Measurements from ENCODE around the gene SUMF1. TPM values are rescaled to one million over a fixed set of nuclear protein-coding genes. Genes with fewer than 3 reads are reported as not detected.
"Not testable (repeated sequence)": the region's sequence is repeated elsewhere in the genome, so short reads cannot be mapped to it uniquely, and the experiment has no call there.

SUMF1 gene
- total and polyA plus RNA-seq, 2 of the 13 experiments (the other 11 are each of a cell fraction or from before 2014, with no cell fraction given), result 18.5 to 28.9 TPM

GRCh38 chr3:4458961-4459360, 8.1 kb downstream of the SUMF1 start:
- Histone ChIP-seq H3K4me3 (replicated peaks in 1 of 3; ENCODE audit: insufficient read depth in 1 of 3, low read depth in 2 of 3, low read length in 3 of 3) (no peak overlapping the region), H3K4me2 (ENCODE audit: low read depth, low read length) (no peak overlapping the region), H4K20me1 (ENCODE audit: insufficient read depth, low read length) (no peaks in the 10 kb centered on the region), H3K36me3 (replicated peaks in 1 of 2; ENCODE audit: control insufficient read depth in 1 of 2, insufficient read depth in 2 of 2, low read length in 2 of 2) (no peaks in the 10 kb centered on the region), H3K79me2 (ENCODE audit: insufficient read depth, low read length) (no peaks in the 10 kb centered on the region), H3K27me3 (ENCODE audit: control insufficient read depth in 1 of 2, insufficient read depth in 2 of 2, low read length in 2 of 2) (no peaks in the 10 kb centered on the region), H3K4me1 (ENCODE audit: insufficient read depth, low read length) (peaks cover 30% of the 10 kb centered on the region), H2AFZ (ENCODE audit: low read length) (no peak overlapping the region), H3K9me3 (ENCODE audit: low read length) (no peaks in the 10 kb centered on the region), H3K27ac (ENCODE audit: extremely low read length, insufficient read depth, low read length) (no peak overlapping the region), H3K9ac (ENCODE audit: insufficient read depth, low read depth, low read length) (no peak overlapping the region)
- in situ Hi-C loops (cut with HindIII; ENCODE audit: extremely low pct_ligation_motif_present, low pct_unique_long_range_greater_than_20kb), result no loop called here
- ATAC-seq, result no peak
- WGBS (ENCODE audit: low lambda C conversion rate), result 88% methylated on average over 3 of the region's 3 CpGs
- no peak for DNase-seq (ENCODE audit: low spot score)
- BruUV-seq (replicated peaks), result no TSS peak
- CTCF ChIA-PET (ENCODE audit: low intra/inter-chr PET ratio, low total read pairs), result no interaction called here
- FAIRE-seq, result no peak
- TF ChIP-seq CEBPB (IDR thresholded peaks at IDR 0.05; ENCODE audit: borderline replicate concordance, low read depth, low read length), result peak; percentile 34; the same call in 1 of the 2 replicates
- no peak for TF ChIP-seq ZNF441 (CRISPR knock-in tag; IDR thresholded peaks at IDR 0.05; ENCODE audit: borderline replicate concordance)
- TF ChIP-seq MYNN (CRISPR knock-in tag; IDR thresholded peaks at IDR 0.05; ENCODE audit: low read depth), result no peak
- TF ChIP-seq CHD4 (IDR thresholded peaks at IDR 0.05; ENCODE audit: borderline replicate concordance, low read length), result no peak
- TF ChIP-seq ZNF740 (CRISPR knock-in tag; IDR thresholded peaks at IDR 0.05), result no peak
- POLR2A ChIA-PET, result no interaction called here
- intact Hi-C loops (cut with micrococcal nuclease; ENCODE audit: unreplicated experiment), result no loop called here

- WGBS (ENCODE audit: low lambda C conversion rate), result 96% methylated on average over 14 of the region's 14 CpGs
- H4K20me1 ChIP-seq (ENCODE audit: insufficient read depth, low read length); BruUV-seq (replicated peaks); H3K4me2 ChIP-seq (ENCODE audit: low read depth, low read length); FAIRE-seq; DNase-seq (ENCODE audit: low spot score); H3K4me3 ChIP-seq (replicated peaks in 1 of 3; ENCODE audit: insufficient read depth in 1 of 3, low read depth in 2 of 3, low read length in 3 of 3); intact Hi-C loops (cut with micrococcal nuclease; ENCODE audit: unreplicated experiment); in situ Hi-C loops (cut with HindIII; ENCODE audit: extremely low pct_ligation_motif_present, low pct_unique_long_range_greater_than_20kb); H3K27me3 ChIP-seq (ENCODE audit: control insufficient read depth in 1 of 2, insufficient read depth in 2 of 2, low read length in 2 of 2); H3K79me2 ChIP-seq (ENCODE audit: insufficient read depth, low read length); POLR2A ChIA-PET; H3K9ac ChIP-seq (ENCODE audit: insufficient read depth, low read depth, low read length); H2AFZ ChIP-seq (ENCODE audit: low read length); H3K9me3 ChIP-seq (ENCODE audit: low read length); H3K36me3 ChIP-seq (replicated peaks in 1 of 2; ENCODE audit: control insufficient read depth in 1 of 2, insufficient read depth in 2 of 2, low read length in 2 of 2); H3K27ac ChIP-seq (ENCODE audit: extremely low read length, insufficient read depth, low read length); ATAC-seq; CTCF ChIA-PET (ENCODE audit: low intra/inter-chr PET ratio, low total read pairs): not testable (repeated sequence)
- H3K4me1 ChIP-seq (ENCODE audit: insufficient read depth, low read length), result peaks cover 23% of the 10 kb centered on the region
These were observed 10.3 kb downstream of the SUMF1 start for GRCh38 chr3:4456780-4457179.
